Liver (tissue), 3 donors: ENCODE measurements around the gene RARB.

Experiments
- CTCF ChIP-seq: fragments of 150-350 bp; IDR thresholded peaks from 2 replicates; pipeline ENCODE4 v1.5.1; 2017; ENCODE audit warnings: improper control_type of control experiment, low read depth, low read length; ENCODE audit not compliant: missing input control
- HNF4A ChIP-seq, 2 donors: conservative IDR thresholded peaks; 2 replicates each; pipeline ENCODE4 v1.6.1; 2016; ENCODE audit warnings: antibody characterized with exemption in 2 of 2, mild to moderate bottlenecking in 2 of 2
- REST ChIP-seq: IDR thresholded peaks from 2 replicates; pipeline ENCODE4 v1.6.1; 2016; ENCODE audit warnings: antibody characterized with exemption, mild to moderate bottlenecking
- SP1 ChIP-seq: IDR thresholded peaks from 2 replicates; pipeline ENCODE4 v1.6.1; 2018; ENCODE audit warnings: antibody characterized with exemption, mild to moderate bottlenecking
- TAF1 ChIP-seq: conservative IDR thresholded peaks from 2 replicates; pipeline ENCODE4 v1.6.1; 2016; ENCODE audit warnings: antibody characterized with exemption, mild to moderate bottlenecking
- YY1 ChIP-seq: IDR thresholded peaks from 2 replicates; pipeline ENCODE4 v1.6.1; 2016; ENCODE audit warnings: antibody characterized with exemption, mild to moderate bottlenecking
- TF ChIP-seq, protein P1 (sequence below): IDR thresholded peaks from 2 replicates; pipeline ENCODE4 v1.6.1; 2016; ENCODE audit warnings: antibody characterized with exemption
- donor health status: healthy.
- donor health status: healthy.

DNA sequence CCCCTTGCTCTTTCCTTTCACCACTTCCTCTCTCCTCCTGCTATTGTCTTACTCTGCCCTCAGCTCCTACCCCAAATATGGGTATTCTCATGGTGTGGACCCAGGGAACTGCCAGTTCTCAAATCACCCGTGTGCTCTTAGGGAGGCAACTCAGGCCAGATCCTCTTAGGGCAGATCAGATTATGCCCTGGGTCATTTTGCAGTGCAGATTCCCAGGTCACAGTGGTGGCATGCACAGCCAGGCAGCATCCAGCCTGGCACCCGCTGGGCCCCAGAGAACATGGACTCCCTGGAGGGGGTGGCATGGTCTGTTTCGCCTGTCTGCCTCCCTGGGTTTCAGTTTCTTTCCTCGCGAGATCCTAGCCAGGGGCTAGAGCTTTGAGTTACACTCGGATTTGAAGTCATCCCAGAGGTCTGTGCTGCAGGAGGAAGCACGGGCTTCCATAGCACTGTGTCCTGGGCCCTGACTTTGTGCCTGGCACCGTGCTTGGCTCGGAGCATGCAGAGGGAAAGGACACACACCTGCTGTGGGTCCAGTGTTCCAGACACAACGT, 140.5 kb downstream of the RARB start:
- TF ChIP-seq CTCF (no peak), REST (no peak), TAF1 (no peak), YY1 (no peak), HNF4A (conservative IDR thresholded peaks at IDR 0.05) (no peak), SP1 (no peak)
- TF ChIP-seq, protein P1, sequence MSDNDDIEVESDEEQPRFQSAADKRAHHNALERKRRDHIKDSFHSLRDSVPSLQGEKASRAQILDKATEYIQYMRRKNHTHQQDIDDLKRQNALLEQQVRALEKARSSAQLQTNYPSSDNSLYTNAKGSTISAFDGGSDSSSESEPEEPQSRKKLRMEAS, result no peak
